ENCODE data around the gene C1QC. TPM values are rescaled to one million over a fixed set of nuclear protein-coding genes. Genes with fewer than 3 reads are reported as not detected.
A peak's percentile ranks its signal among the peaks of the same experiment; 100 is the strongest.

Gene C1QC
- total RNA-seq, 1 donor from 2014 or later: 800 TPM

GRCh38 chr1:22602060-22602740 is 41.2 kb upstream of the C1QC start:
- ATAC-seq: no peak
- DNase-seq: no peak
- Histone ChIP-seq H3K27ac (no peak overlapping the region), H3K4me1 (no peaks in the 10 kb centered on the region), H3K4me3 (no peak overlapping the region), H3K27me3 (ENCODE audit: low read depth) (peaks cover 38% of the 10 kb centered on the region), H3K9me3 (no peaks in the 10 kb centered on the region), H3K36me3 (no peaks in the 10 kb centered on the region)
- TF ChIP-seq, protein P1, sequence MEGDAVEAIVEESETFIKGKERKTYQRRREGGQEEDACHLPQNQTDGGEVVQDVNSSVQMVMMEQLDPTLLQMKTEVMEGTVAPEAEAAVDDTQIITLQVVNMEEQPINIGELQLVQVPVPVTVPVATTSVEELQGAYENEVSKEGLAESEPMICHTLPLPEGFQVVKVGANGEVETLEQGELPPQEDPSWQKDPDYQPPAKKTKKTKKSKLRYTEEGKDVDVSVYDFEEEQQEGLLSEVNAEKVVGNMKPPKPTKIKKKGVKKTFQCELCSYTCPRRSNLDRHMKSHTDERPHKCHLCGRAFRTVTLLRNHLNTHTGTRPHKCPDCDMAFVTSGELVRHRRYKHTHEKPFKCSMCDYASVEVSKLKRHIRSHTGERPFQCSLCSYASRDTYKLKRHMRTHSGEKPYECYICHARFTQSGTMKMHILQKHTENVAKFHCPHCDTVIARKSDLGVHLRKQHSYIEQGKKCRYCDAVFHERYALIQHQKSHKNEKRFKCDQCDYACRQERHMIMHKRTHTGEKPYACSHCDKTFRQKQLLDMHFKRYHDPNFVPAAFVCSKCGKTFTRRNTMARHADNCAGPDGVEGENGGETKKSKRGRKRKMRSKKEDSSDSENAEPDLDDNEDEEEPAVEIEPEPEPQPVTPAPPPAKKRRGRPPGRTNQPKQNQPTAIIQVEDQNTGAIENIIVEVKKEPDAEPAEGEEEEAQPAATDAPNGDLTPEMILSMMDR (IDR thresholded peaks at IDR 0.05): no peak
- intact Hi-C loops (cut with DNase I): no loop called here

GRCh38 chr1:22606161-22606560 is 37.3 kb upstream of the C1QC start:
- DNase-seq (no peak), ATAC-seq (no peak)
- Histone ChIP-seq H3K27me3 (ENCODE audit: low read depth) (peaks cover 45% of the 10 kb centered on the region), H3K9me3 (no peaks in the 10 kb centered on the region), H3K36me3 (no peaks in the 10 kb centered on the region), H3K4me1 (no peaks in the 10 kb centered on the region), H3K4me3 (no peak overlapping the region), H3K27ac (no peak overlapping the region)
- TF ChIP-seq, protein P1 (IDR thresholded peaks at IDR 0.05): no peak
- intact Hi-C loops (cut with DNase I): no loop called here

DNA sequence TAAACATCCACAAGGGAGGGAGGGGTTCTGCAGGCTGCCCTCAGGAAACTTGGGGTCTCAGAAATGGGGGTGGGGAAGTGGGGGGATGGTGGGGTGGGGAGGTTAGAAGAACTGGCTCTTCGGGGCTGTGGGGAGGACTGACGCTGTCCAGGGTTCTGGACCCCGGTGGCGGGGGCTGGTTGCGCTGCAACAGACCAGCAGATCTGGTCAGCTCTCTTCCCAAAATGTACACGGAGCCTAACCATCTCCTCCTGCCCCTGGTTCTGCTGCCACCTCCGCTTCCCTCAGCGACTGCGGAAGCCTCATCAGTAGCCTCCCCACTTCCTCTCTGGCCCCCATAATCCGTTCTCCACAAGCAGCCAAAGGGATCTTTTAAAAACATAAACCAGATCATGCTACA is 36.3 kb upstream of the C1QC start:
- Histone ChIP-seq H3K36me3 (no peaks in the 10 kb centered on the region), H3K27ac (no peak overlapping the region), H3K4me1 (no peaks in the 10 kb centered on the region), H3K27me3 (ENCODE audit: low read depth) (peaks cover 44% of the 10 kb centered on the region), H3K4me3 (no peak overlapping the region), H3K9me3 (no peaks in the 10 kb centered on the region)
- TF ChIP-seq, protein P1 (IDR thresholded peaks at IDR 0.05): no peak
- intact Hi-C loops (cut with DNase I): no loop called here
- no peak for ATAC-seq
- peak; percentile 17 for DNase-seq

DNA sequence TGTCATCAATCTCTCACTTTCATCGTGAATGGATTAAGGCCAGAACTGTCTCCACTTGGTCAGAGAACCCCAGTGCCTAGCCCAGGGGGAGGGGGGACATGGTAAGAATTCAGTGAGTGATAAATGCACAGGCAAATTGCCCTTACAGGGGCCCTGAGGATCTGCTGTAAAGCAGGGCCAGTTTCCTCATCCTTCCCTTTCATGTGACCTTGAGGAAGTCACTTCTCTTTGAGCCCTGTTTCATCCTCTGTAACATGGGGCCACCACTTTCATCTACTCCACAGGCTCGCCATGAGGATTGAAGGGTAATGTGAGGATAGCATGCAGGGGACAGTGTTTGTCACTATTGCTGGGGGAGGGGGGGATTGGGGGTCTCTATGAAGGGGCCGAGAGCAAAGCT is 35.1 kb upstream of the C1QC start:
- intact Hi-C loops (cut with DNase I): no loop called here
- ATAC-seq (no peak), DNase-seq (no peak)
- TF ChIP-seq, protein P1 (IDR thresholded peaks at IDR 0.05): no peak
- H3K9me3 ChIP-seq: no peaks in the 10 kb centered on the region
- no peaks in the 10 kb centered on the region for H3K4me1 ChIP-seq
- no peaks in the 10 kb centered on the region for H3K36me3 ChIP-seq
- no peak overlapping the region for H3K4me3 ChIP-seq
- H3K27ac ChIP-seq: no peak overlapping the region
- H3K27me3 ChIP-seq (ENCODE audit: low read depth): peaks cover 35% of the 10 kb centered on the region

DNA sequence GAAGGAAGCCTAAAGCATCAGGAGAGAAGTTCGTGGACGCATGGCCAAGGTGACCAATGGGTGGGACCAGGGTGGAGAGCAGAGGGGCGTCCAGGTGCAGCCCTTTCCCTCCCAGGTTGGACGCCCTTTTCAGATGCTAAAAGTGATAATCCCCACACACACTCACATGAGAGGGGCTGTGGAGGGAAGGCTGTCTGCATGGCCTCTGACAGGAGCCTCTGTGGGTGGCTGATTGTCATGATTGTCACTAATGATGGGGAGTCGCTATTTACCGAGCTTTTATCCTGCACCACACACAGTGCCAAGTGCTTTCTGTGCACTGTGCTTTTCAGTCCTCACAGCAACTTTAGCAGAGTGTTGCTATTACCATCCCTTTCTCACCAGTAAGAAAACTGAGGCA is 34.1 kb upstream of the C1QC start:
- Histone ChIP-seq H3K36me3 (no peaks in the 10 kb centered on the region), H3K27ac (no peak overlapping the region), H3K9me3 (no peaks in the 10 kb centered on the region), H3K4me3 (no peak overlapping the region), H3K4me1 (no peaks in the 10 kb centered on the region), H3K27me3 (ENCODE audit: low read depth) (peaks cover 29% of the 10 kb centered on the region)
- no peak for ATAC-seq
- DNase-seq: peak; percentile 6
- intact Hi-C loops (cut with DNase I): no loop called here
- TF ChIP-seq, protein P1 (IDR thresholded peaks at IDR 0.05): no peak
